Measurements from ENCODE around the gene LRPAP1.
"Not testable (repeated sequence)": the region's sequence is repeated elsewhere in the genome, so short reads cannot be mapped to it uniquely, and the experiment has no call there.

LRPAP1 gene

GRCh38 chr4:3512279-3512678 is 19.9 kb downstream of the LRPAP1 start:
- no peak overlapping the region for H3K4me3 ChIP-seq (ENCODE audit: low read depth, low read length)
- no peak for DNase-seq (ENCODE audit: low read depth)
- TF ChIP-seq CTCF (IDR thresholded peaks at IDR 0.05; ENCODE audit: control insufficient read depth, extremely low read depth, insufficient read depth): no peak

GRCh38 chr4:3511601-3512000 is 20.6 kb downstream of the LRPAP1 start:
- not testable (repeated sequence) for H3K4me3 ChIP-seq (ENCODE audit: low read depth, low read length); DNase-seq (ENCODE audit: low read depth)

DNA sequence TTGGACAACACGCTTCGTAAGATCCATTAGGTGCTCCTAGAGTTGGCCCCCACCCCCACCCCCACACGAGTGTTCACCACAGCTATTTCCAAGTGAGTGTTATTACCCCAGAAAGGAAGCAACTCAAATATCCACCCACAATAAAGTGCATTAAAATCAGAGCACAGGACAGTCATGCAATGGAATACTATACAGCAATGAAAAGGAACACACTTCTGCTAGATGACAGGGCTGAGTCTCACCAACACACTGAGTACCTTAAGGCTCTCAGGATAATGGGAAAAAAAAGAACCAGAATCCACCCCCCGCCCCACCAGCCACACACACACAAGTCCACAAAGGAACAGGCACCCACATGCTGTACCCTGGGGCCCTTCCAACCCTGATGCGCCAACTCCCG is 21.0 kb downstream of the LRPAP1 start:
- no peak for TF ChIP-seq CTCF (IDR thresholded peaks at IDR 0.05; ENCODE audit: control insufficient read depth, extremely low read depth, insufficient read depth)
- no peak overlapping the region for H3K4me3 ChIP-seq (ENCODE audit: low read depth, low read length)
- DNase-seq (ENCODE audit: low read depth): no peak

GRCh38 chr4:3510481-3510880 is 21.7 kb downstream of the LRPAP1 start:
- no peak for DNase-seq (ENCODE audit: low read depth)
- no peak overlapping the region for H3K4me3 ChIP-seq (ENCODE audit: low read depth, low read length)
- no peak for TF ChIP-seq CTCF (IDR thresholded peaks at IDR 0.05; ENCODE audit: control insufficient read depth, extremely low read depth, insufficient read depth)

DNA sequence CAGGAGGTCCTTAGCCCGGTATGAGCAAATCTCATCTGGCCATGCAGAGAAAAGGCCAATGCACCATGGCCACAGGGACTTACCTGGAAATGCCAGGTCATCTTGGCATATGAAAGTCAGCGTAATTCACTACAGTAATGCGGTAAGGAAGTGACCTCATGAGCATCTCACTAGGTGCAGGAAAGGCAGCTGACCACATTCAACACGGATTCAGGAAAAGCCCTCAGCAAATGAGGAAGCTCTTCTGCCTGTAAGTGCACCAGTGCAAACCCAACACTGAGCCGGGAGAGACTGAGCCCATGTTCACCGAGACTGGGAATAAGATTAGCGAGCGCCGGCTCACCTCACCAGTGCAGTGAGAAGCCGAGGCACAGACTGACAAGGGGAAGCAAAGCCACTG is 23.7 kb downstream of the LRPAP1 start:
- no peak overlapping the region for H3K4me3 ChIP-seq (ENCODE audit: low read depth, low read length)
- no peak for TF ChIP-seq CTCF (IDR thresholded peaks at IDR 0.05; ENCODE audit: control insufficient read depth, extremely low read depth, insufficient read depth)
- no peak for DNase-seq (ENCODE audit: low read depth)

DNA sequence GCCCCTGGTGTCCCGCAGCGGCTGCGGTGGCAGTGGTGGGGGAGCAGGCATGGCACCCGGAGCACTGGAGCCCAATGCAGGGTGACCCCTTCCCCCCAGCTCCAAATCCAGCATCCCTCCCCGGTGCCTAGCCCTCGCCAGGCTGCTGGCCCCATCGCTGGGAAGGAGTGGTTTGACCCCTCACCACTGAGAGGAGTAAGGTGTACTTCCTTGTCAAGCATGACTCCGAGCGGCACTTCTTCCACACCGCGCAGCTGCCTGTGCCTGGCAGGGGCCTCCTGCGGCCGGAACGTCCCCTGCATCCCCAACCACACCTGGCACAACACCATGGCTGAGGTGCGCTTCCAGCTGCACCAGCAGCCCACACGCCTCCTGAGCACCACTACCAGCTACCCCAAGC is 27.0 kb downstream of the LRPAP1 start:
- no peak overlapping the region for H3K4me3 ChIP-seq (ENCODE audit: low read depth, low read length)
- TF ChIP-seq CTCF (IDR thresholded peaks at IDR 0.05; ENCODE audit: control insufficient read depth, extremely low read depth, insufficient read depth): no peak
- no peak for DNase-seq (ENCODE audit: low read depth)

GRCh38 chr4:3502941-3503936 is 29.0 kb downstream of the LRPAP1 start:
- no peak for DNase-seq (ENCODE audit: low read depth)
- H3K4me3 ChIP-seq (ENCODE audit: low read depth, low read length): no peak overlapping the region
- TF ChIP-seq CTCF (IDR thresholded peaks at IDR 0.05; ENCODE audit: control insufficient read depth, extremely low read depth, insufficient read depth): no peak
